ENCODE results near the gene PLEKHF1. TPM values are rescaled to one million over a fixed set of nuclear protein-coding genes. Genes with fewer than 3 reads are reported as not detected.

PLEKHF1 gene
- total and polyA plus RNA-seq, 2 donors = 17.8 to 35.4 TPM

- no peak for DNase-seq (ENCODE audit: low read depth in 6 of 9, low spot score in 9 of 9)
- 87% methylated on average over 2 of the region's 2 CpGs for WGBS
- H3K9me3 ChIP-seq (ENCODE audit: control insufficient read depth in 2 of 2, insufficient read depth in 1 of 2, low read length in 1 of 2) = no peaks in the 10 kb centered on the region
- H3K27ac ChIP-seq (ENCODE audit: low read depth in 1 of 2, low read length in 1 of 2) = no peak overlapping the region
- H3K4me1 ChIP-seq (ENCODE audit: control insufficient read depth in 2 of 2, insufficient read depth in 2 of 2, low read length in 2 of 2) = no peaks in the 10 kb centered on the region
- H3K36me3 ChIP-seq (ENCODE audit: control insufficient read depth in 2 of 2, insufficient read depth in 2 of 2, low read length in 1 of 2) = no peaks in the 10 kb centered on the region
- H3K27me3 ChIP-seq (ENCODE audit: control insufficient read depth in 2 of 2, insufficient read depth in 1 of 2, low read length in 1 of 2) = no peaks in the 10 kb centered on the region
- H3K4me3 ChIP-seq (ENCODE audit: low read length in 2 of 2) = no peak overlapping the region
These were observed 34.6 kb upstream of the PLEKHF1 start for GRCh38 chr19:29630655-29631054.

GRCh38 chr19:29631450-29631849 is 33.8 kb upstream of the PLEKHF1 start:
- no peaks in the 10 kb centered on the region for H3K27me3 ChIP-seq (ENCODE audit: control insufficient read depth in 2 of 2, insufficient read depth in 1 of 2, low read length in 1 of 2)
- WGBS = over 99% methylated on average over 3 of the region's 3 CpGs
- no peak overlapping the region for H3K4me3 ChIP-seq (ENCODE audit: low read length in 2 of 2)
- H3K36me3 ChIP-seq (ENCODE audit: control insufficient read depth in 2 of 2, insufficient read depth in 2 of 2, low read length in 1 of 2) = no peaks in the 10 kb centered on the region
- H3K27ac ChIP-seq (ENCODE audit: low read depth in 1 of 2, low read length in 1 of 2) = no peak overlapping the region
- DNase-seq (ENCODE audit: low read depth in 6 of 9, low spot score in 9 of 9) = no peak
- peaks cover 0 to under 1% of the 10 kb centered on the region in 2 donors for H3K4me1 ChIP-seq (ENCODE audit: control insufficient read depth in 2 of 2, insufficient read depth in 2 of 2, low read length in 2 of 2)
- no peaks in the 10 kb centered on the region for H3K9me3 ChIP-seq (ENCODE audit: control insufficient read depth in 2 of 2, insufficient read depth in 1 of 2, low read length in 1 of 2)

GRCh38 chr19:29634002-29634401 is 31.3 kb upstream of the PLEKHF1 start:
- Histone ChIP-seq H3K27ac (ENCODE audit: low read depth in 1 of 2, low read length in 1 of 2) (no peak overlapping the region), H3K4me3 (ENCODE audit: low read length in 2 of 2) (no peak overlapping the region), H3K9me3 (ENCODE audit: control insufficient read depth in 2 of 2, insufficient read depth in 1 of 2, low read length in 1 of 2) (no peaks in the 10 kb centered on the region), H3K4me1 (ENCODE audit: control insufficient read depth in 2 of 2, insufficient read depth in 2 of 2, low read length in 2 of 2) (peaks cover 0 to 3% of the 10 kb centered on the region in 2 donors), H3K27me3 (ENCODE audit: control insufficient read depth in 2 of 2, insufficient read depth in 1 of 2, low read length in 1 of 2) (no peaks in the 10 kb centered on the region), H3K36me3 (ENCODE audit: control insufficient read depth in 2 of 2, insufficient read depth in 2 of 2, low read length in 1 of 2) (no peaks in the 10 kb centered on the region)
- WGBS = 71% methylated on average over 2 of the region's 2 CpGs
- DNase-seq (ENCODE audit: low read depth in 6 of 9, low spot score in 9 of 9) = no peak

GRCh38 chr19:29634423-29635130 is 30.7 kb upstream of the PLEKHF1 start:
- Histone ChIP-seq H3K4me3 (ENCODE audit: low read length in 2 of 2) (no peak overlapping the region), H3K36me3 (ENCODE audit: control insufficient read depth in 2 of 2, insufficient read depth in 2 of 2, low read length in 1 of 2) (no peaks in the 10 kb centered on the region), H3K9me3 (ENCODE audit: control insufficient read depth in 2 of 2, insufficient read depth in 1 of 2, low read length in 1 of 2) (no peaks in the 10 kb centered on the region), H3K27me3 (ENCODE audit: control insufficient read depth in 2 of 2, insufficient read depth in 1 of 2, low read length in 1 of 2) (no peaks in the 10 kb centered on the region), H3K4me1 (ENCODE audit: control insufficient read depth in 2 of 2, insufficient read depth in 2 of 2, low read length in 2 of 2) (peaks cover 0 to 3% of the 10 kb centered on the region in 2 donors), H3K27ac (ENCODE audit: low read depth in 1 of 2, low read length in 1 of 2) (no peak overlapping the region)
- no peak for DNase-seq (ENCODE audit: low read depth in 6 of 9, low spot score in 9 of 9)
- 87% methylated on average over 6 of the region's 6 CpGs for WGBS

- H3K4me1 ChIP-seq (ENCODE audit: control insufficient read depth in 2 of 2, insufficient read depth in 2 of 2, low read length in 2 of 2) = peaks cover 0 to 3% of the 10 kb centered on the region in 2 donors
- no peaks in the 10 kb centered on the region for H3K27me3 ChIP-seq (ENCODE audit: control insufficient read depth in 2 of 2, insufficient read depth in 1 of 2, low read length in 1 of 2)
- no peak overlapping the region for H3K27ac ChIP-seq (ENCODE audit: low read depth in 1 of 2, low read length in 1 of 2)
- 94% methylated on average over 6 of the region's 6 CpGs for WGBS
- no peak overlapping the region for H3K4me3 ChIP-seq (ENCODE audit: low read length in 2 of 2)
- no peaks in the 10 kb centered on the region for H3K36me3 ChIP-seq (ENCODE audit: control insufficient read depth in 2 of 2, insufficient read depth in 2 of 2, low read length in 1 of 2)
- H3K9me3 ChIP-seq (ENCODE audit: control insufficient read depth in 2 of 2, insufficient read depth in 1 of 2, low read length in 1 of 2) = peaks cover 0 to 1% of the 10 kb centered on the region in 2 donors
- no peak for DNase-seq (ENCODE audit: low read depth in 6 of 9, low spot score in 9 of 9)
These were observed 29.3 kb upstream of the PLEKHF1 start for GRCh38 chr19:29635963-29636362.

- DNase-seq (ENCODE audit: low read depth in 6 of 9, low spot score in 9 of 9) = no peak
- Histone ChIP-seq H3K9me3 (ENCODE audit: control insufficient read depth in 2 of 2, insufficient read depth in 1 of 2, low read length in 1 of 2) (peaks cover 0 to 1% of the 10 kb centered on the region in 2 donors), H3K36me3 (ENCODE audit: control insufficient read depth in 2 of 2, insufficient read depth in 2 of 2, low read length in 1 of 2) (no peaks in the 10 kb centered on the region), H3K27ac (ENCODE audit: low read depth in 1 of 2, low read length in 1 of 2) (no peak overlapping the region), H3K4me1 (ENCODE audit: control insufficient read depth in 2 of 2, insufficient read depth in 2 of 2, low read length in 2 of 2) (peaks cover 0 to 3% of the 10 kb centered on the region in 2 donors), H3K27me3 (ENCODE audit: control insufficient read depth in 2 of 2, insufficient read depth in 1 of 2, low read length in 1 of 2) (no peaks in the 10 kb centered on the region), H3K4me3 (ENCODE audit: low read length in 2 of 2) (no peak overlapping the region)
- 88% methylated on average over 12 of the region's 12 CpGs for WGBS
These were observed 28.5 kb upstream of the PLEKHF1 start for GRCh38 chr19:29636553-29637360.

- H3K27ac ChIP-seq (ENCODE audit: low read depth in 1 of 2, low read length in 1 of 2) = no peak overlapping the region
- no peak for DNase-seq (ENCODE audit: low read depth in 6 of 9, low spot score in 9 of 9)
- WGBS = 96% methylated on average over 8 of the region's 8 CpGs
- peaks cover 0 to 3% of the 10 kb centered on the region in 2 donors for H3K4me1 ChIP-seq (ENCODE audit: control insufficient read depth in 2 of 2, insufficient read depth in 2 of 2, low read length in 2 of 2)
- no peak overlapping the region for H3K4me3 ChIP-seq (ENCODE audit: low read length in 2 of 2)
- H3K9me3 ChIP-seq (ENCODE audit: control insufficient read depth in 2 of 2, insufficient read depth in 1 of 2, low read length in 1 of 2) = peaks cover 0 to 1% of the 10 kb centered on the region in 2 donors
- H3K36me3 ChIP-seq (ENCODE audit: control insufficient read depth in 2 of 2, insufficient read depth in 2 of 2, low read length in 1 of 2) = no peaks in the 10 kb centered on the region
- H3K27me3 ChIP-seq (ENCODE audit: control insufficient read depth in 2 of 2, insufficient read depth in 1 of 2, low read length in 1 of 2) = no peaks in the 10 kb centered on the region
These were observed 26.2 kb upstream of the PLEKHF1 start for GRCh38 chr19:29639086-29639485.

GRCh38 chr19:29640231-29640630 is 25.0 kb upstream of the PLEKHF1 start:
- no peak for DNase-seq (ENCODE audit: low read depth in 6 of 9, low spot score in 9 of 9)
- Histone ChIP-seq H3K36me3 (ENCODE audit: control insufficient read depth in 2 of 2, insufficient read depth in 2 of 2, low read length in 1 of 2) (no peaks in the 10 kb centered on the region), H3K27me3 (ENCODE audit: control insufficient read depth in 2 of 2, insufficient read depth in 1 of 2, low read length in 1 of 2) (no peaks in the 10 kb centered on the region), H3K4me3 (ENCODE audit: low read length in 2 of 2) (no peak overlapping the region), H3K9me3 (ENCODE audit: control insufficient read depth in 2 of 2, insufficient read depth in 1 of 2, low read length in 1 of 2) (peaks cover 0 to 1% of the 10 kb centered on the region in 2 donors), H3K27ac (ENCODE audit: low read depth in 1 of 2, low read length in 1 of 2) (no peak overlapping the region), H3K4me1 (ENCODE audit: control insufficient read depth in 2 of 2, insufficient read depth in 2 of 2, low read length in 2 of 2) (peaks cover 0 to 5% of the 10 kb centered on the region in 2 donors)
- WGBS = 93% methylated on average over 12 of the region's 12 CpGs

- Histone ChIP-seq H3K27me3 (ENCODE audit: control insufficient read depth in 2 of 2, insufficient read depth in 1 of 2, low read length in 1 of 2) (no peaks in the 10 kb centered on the region), H3K9me3 (ENCODE audit: control insufficient read depth in 2 of 2, insufficient read depth in 1 of 2, low read length in 1 of 2) (peaks cover 0 to 1% of the 10 kb centered on the region in 2 donors), H3K4me1 (ENCODE audit: control insufficient read depth in 2 of 2, insufficient read depth in 2 of 2, low read length in 2 of 2) (peaks cover 9% of the 10 kb centered on the region in 2 donors), H3K4me3 (ENCODE audit: low read length in 2 of 2) (no peak overlapping the region), H3K27ac (ENCODE audit: low read depth in 1 of 2, low read length in 1 of 2) (no peak overlapping the region), H3K36me3 (ENCODE audit: control insufficient read depth in 2 of 2, insufficient read depth in 2 of 2, low read length in 1 of 2) (no peaks in the 10 kb centered on the region)
- DNase-seq (ENCODE audit: low read depth in 6 of 9, low spot score in 9 of 9) = no peak
- WGBS = 88% methylated on average over 2 of the region's 2 CpGs
These were observed 23.7 kb upstream of the PLEKHF1 start for GRCh38 chr19:29641597-29641996.

Measured in thymus (tissue), 11 donors.